SU-DHL-6 (cell line): ENCODE measurements around the gene LEMD3.

ENCODE experiments used
- EZH2phosphoT487 ChIP-seq: fragments of 200-600 bp; sonication (generic), shearing (Covaris generic); conservative IDR thresholded peaks from 2 replicates; pipeline ENCODE4 v1.6.1; 2018; ENCODE audit warnings: mild to moderate bottlenecking, antibody characterized with exemption, low read length, moderate library complexity, mixed read lengths
- TF ChIP-seq, protein P1 (sequence below): fragments of 200-600 bp; sonication (generic); IDR thresholded peaks from one replicate; pipeline ENCODE4 v1.5.1; 2017; ENCODE audit warnings: antibody characterized with exemption, mild to moderate bottlenecking, low read length, moderate library complexity; ENCODE audit not compliant: insufficient read depth, poor library complexity, severe bottlenecking

DNA sequence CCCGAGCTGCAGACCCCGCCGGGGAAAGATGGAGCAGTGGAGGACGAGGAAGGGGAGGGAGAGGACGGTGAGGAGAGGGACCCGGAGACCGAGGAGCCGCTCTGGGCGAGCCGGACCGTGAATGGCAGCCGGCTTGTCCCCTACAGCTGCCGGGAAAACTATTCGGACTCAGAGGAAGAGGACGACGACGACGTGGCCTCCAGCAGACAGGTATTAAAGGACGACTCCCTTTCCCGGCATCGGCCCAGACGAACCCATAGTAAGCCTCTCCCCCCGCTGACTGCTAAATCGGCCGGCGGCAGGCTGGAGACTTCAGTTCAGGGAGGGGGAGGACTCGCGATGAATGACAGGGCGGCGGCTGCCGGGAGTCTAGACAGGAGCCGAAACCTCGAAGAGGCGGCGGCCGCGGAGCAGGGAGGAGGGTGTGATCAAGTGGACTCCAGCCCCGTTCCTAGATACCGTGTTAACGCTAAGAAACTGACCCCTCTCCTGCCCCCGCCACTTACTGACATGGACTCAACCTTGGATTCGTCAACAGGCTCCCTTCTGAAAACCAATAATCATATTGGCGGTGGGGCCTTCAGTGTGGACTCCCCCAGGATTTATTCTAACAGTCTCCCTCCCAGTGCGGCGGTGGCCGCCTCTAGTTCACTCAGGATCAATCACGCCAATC is 962 bp downstream of the LEMD3 start:
- TF ChIP-seq, protein P1, sequence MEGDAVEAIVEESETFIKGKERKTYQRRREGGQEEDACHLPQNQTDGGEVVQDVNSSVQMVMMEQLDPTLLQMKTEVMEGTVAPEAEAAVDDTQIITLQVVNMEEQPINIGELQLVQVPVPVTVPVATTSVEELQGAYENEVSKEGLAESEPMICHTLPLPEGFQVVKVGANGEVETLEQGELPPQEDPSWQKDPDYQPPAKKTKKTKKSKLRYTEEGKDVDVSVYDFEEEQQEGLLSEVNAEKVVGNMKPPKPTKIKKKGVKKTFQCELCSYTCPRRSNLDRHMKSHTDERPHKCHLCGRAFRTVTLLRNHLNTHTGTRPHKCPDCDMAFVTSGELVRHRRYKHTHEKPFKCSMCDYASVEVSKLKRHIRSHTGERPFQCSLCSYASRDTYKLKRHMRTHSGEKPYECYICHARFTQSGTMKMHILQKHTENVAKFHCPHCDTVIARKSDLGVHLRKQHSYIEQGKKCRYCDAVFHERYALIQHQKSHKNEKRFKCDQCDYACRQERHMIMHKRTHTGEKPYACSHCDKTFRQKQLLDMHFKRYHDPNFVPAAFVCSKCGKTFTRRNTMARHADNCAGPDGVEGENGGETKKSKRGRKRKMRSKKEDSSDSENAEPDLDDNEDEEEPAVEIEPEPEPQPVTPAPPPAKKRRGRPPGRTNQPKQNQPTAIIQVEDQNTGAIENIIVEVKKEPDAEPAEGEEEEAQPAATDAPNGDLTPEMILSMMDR: no peak
- no peak for TF ChIP-seq EZH2phosphoT487
